H9 (cell line): Measurements from ENCODE around the gene CNGB1. TPM values are rescaled to one million over a fixed set of nuclear protein-coding genes. Genes with fewer than 3 reads are reported as not detected.

Experiments
- DNase-seq: peaks from one replicate; pipeline ENCODE4 v3.0.0-alpha.2; 2017
- H2AFZ ChIP-seq: one replicate; pipeline ENCODE4 v1.6.1; 2013; ENCODE audit warnings: mild to moderate bottlenecking, low read length, control low read depth, moderate library complexity
- H2AK5ac ChIP-seq: 2 replicates; pipeline ENCODE4 v1.6.1; 2013; ENCODE audit warnings: low read length, control low read depth, mixed read lengths; ENCODE audit not compliant: insufficient read length
- H2BK120ac ChIP-seq: one replicate; pipeline ENCODE4 v1.6.1; 2013; ENCODE audit warnings: low read depth, mild to moderate bottlenecking, low read length, control low read depth, inconsistent platforms; ENCODE audit not compliant: poor library complexity, severe bottlenecking
- H2BK12ac ChIP-seq: 2 replicates; pipeline ENCODE4 v1.6.1; 2013; ENCODE audit warnings: low read length, control low read depth, mixed read lengths, low read depth; ENCODE audit not compliant: insufficient read length
- H2BK15ac ChIP-seq: 2 replicates; pipeline ENCODE4 v1.6.1; 2013; ENCODE audit warnings: low read depth, low read length, control low read depth
- H2BK20ac ChIP-seq: one replicate; pipeline ENCODE4 v1.6.1; 2013; ENCODE audit warnings: low read depth, mild to moderate bottlenecking, low read length, control low read depth, inconsistent platforms; ENCODE audit not compliant: poor library complexity, severe bottlenecking
- H2BK5ac ChIP-seq: 2 replicates; pipeline ENCODE4 v1.6.1; 2013; ENCODE audit warnings: low read length, control low read depth, mixed read lengths; ENCODE audit not compliant: insufficient read length
- H3K14ac ChIP-seq: 2 replicates; pipeline ENCODE4 v1.6.1; 2013; ENCODE audit warnings: low read length, control low read depth; ENCODE audit not compliant: insufficient read depth
- H3K18ac ChIP-seq: 2 replicates; pipeline ENCODE4 v1.6.1; 2013; ENCODE audit warnings: low read depth, mild to moderate bottlenecking, mixed read lengths, low read length, control low read depth; ENCODE audit not compliant: insufficient read length
- H3K23ac ChIP-seq: 2 replicates; pipeline ENCODE4 v1.6.1; 2013; ENCODE audit warnings: low read length, control low read depth, mixed read lengths, low read depth; ENCODE audit not compliant: insufficient read length
- H3K23me2 ChIP-seq: 2 replicates; pipeline ENCODE4 v1.6.1; 2013; ENCODE audit warnings: low read depth, mild to moderate bottlenecking, mixed read lengths, low read length, control low read depth; ENCODE audit not compliant: insufficient read length, poor library complexity, severe bottlenecking
- H3K27ac ChIP-seq: 2 replicates; pipeline ENCODE4 v1.5.1; 2013; ENCODE audit warnings: low read length, control low read depth, mixed read lengths, low read depth; ENCODE audit not compliant: insufficient read length
- H3K27me3 ChIP-seq: 2 replicates; pipeline ENCODE4 v1.6.1; 2013; ENCODE audit warnings: low read length, control low read depth, inconsistent platforms; ENCODE audit not compliant: insufficient read depth
- H3K4ac ChIP-seq: 2 replicates; pipeline ENCODE4 v1.6.1; 2013; ENCODE audit warnings: low read depth, mild to moderate bottlenecking, control low read depth, inconsistent platforms, low read length, moderate library complexity
- H3K4me1 ChIP-seq: 2 replicates; pipeline ENCODE4 v1.6.1; 2013; ENCODE audit warnings: low read length, control low read depth, inconsistent platforms; ENCODE audit not compliant: insufficient read depth
- H3K4me2 ChIP-seq: 2 replicates; pipeline ENCODE4 v1.6.1; 2013; ENCODE audit warnings: low read length, control low read depth, mixed read lengths; ENCODE audit not compliant: insufficient read length, insufficient read depth
- H3K56ac ChIP-seq: 2 replicates; pipeline ENCODE4 v1.6.1; 2013; ENCODE audit warnings: low read depth, mild to moderate bottlenecking, mixed read lengths, low read length, control low read depth; ENCODE audit not compliant: insufficient read length
- H3K79me1 ChIP-seq: 2 replicates; pipeline ENCODE4 v1.6.1; 2013; ENCODE audit warnings: low read depth, mild to moderate bottlenecking, moderate library complexity, low read length, control low read depth, inconsistent platforms; ENCODE audit not compliant: insufficient read depth, poor library complexity, severe bottlenecking
- H3K79me2 ChIP-seq: 2 replicates; pipeline ENCODE4 v1.6.1; 2013; ENCODE audit warnings: low read length, control low read depth, inconsistent platforms; ENCODE audit not compliant: insufficient read depth
- H3K9ac ChIP-seq: 2 replicates; pipeline ENCODE4 v1.6.1; 2013; ENCODE audit warnings: low read length, control low read depth, mixed read lengths; ENCODE audit not compliant: insufficient read length; ENCODE audit errors: extremely low read depth
- H3K9me3 ChIP-seq: one replicate; pipeline ENCODE4 v1.6.1; 2013; ENCODE audit warnings: low read depth, low read length, inconsistent platforms; ENCODE audit not compliant: control insufficient read depth
- H3T11ph ChIP-seq: one replicate; pipeline ENCODE4 v1.6.1; 2013; ENCODE audit warnings: mild to moderate bottlenecking, low read length, control low read depth, inconsistent platforms
- H4K20me1 ChIP-seq: one replicate; pipeline ENCODE4 v1.6.1; 2013; ENCODE audit not compliant: control insufficient read depth, insufficient read length, insufficient read depth
- H4K5ac ChIP-seq: 2 replicates; pipeline ENCODE4 v1.6.1; 2013; ENCODE audit warnings: low read depth, mild to moderate bottlenecking, mixed read lengths, low read length, control low read depth; ENCODE audit not compliant: insufficient read length
- H4K8ac ChIP-seq: replicated peaks from 2 replicates; pipeline ENCODE4 v1.6.1; 2013; ENCODE audit warnings: low read length, control low read depth, mixed read lengths, low read depth; ENCODE audit not compliant: insufficient read length
- H4K91ac ChIP-seq: 2 replicates; pipeline ENCODE4 v1.6.1; 2013; ENCODE audit warnings: low read depth, mild to moderate bottlenecking, moderate library complexity, mixed read lengths, low read length, control low read depth; ENCODE audit not compliant: insufficient read length
- H3K27ac Mint-ChIP-seq, 3 experiments: 2 replicates in 2 of 3; 3 replicates in 1 of 3; pipeline ENCODE4 v1.8.0; 2020 to 2021; ENCODE audit warnings: mixed read lengths in 3 of 3, mild to moderate bottlenecking in 1 of 3, moderate library complexity in 1 of 3
- H3K27me3 Mint-ChIP-seq: 2 replicates; pipeline ENCODE4 v1.8.0; 2021; ENCODE audit warnings: low read depth, mild to moderate bottlenecking, moderate library complexity, mixed read lengths
- H3K36me3 Mint-ChIP-seq, 3 experiments: 2 replicates in 2 of 3; 3 replicates in 1 of 3; pipeline ENCODE4 v1.8.0; 2020 to 2021; ENCODE audit warnings: low read depth in 3 of 3, mixed read lengths in 3 of 3; ENCODE audit not compliant: insufficient read depth in 1 of 3
- H3K4me1 Mint-ChIP-seq, 2 experiments: 2 replicates each; pipeline ENCODE4 v1.8.0; 2020; ENCODE audit warnings: mixed read lengths in 2 of 2
- H3K4me3 Mint-ChIP-seq, 2 experiments: 2 replicates in 1 of 2; 3 replicates in 1 of 2; pipeline ENCODE4 v1.8.0; 2020 to 2021; ENCODE audit warnings: mild to moderate bottlenecking in 2 of 2, mixed read lengths in 2 of 2, moderate library complexity in 1 of 2
- H3K9me3 Mint-ChIP-seq, 2 experiments: 2 replicates in 1 of 2; 3 replicates in 1 of 2; pipeline ENCODE4 v1.8.0; 2020; ENCODE audit warnings: mild to moderate bottlenecking in 2 of 2, mixed read lengths in 2 of 2, moderate library complexity in 1 of 2
- CTCF ChIP-seq: fragments of 200-600 bp; sonication (generic); conservative IDR thresholded peaks from 3 replicates; pipeline ENCODE4 v1.8.0; 2021; ENCODE audit warnings: antibody characterized with exemption, mild to moderate bottlenecking
- WGBS: extraction: QIAGEN DNeasy Blood & Tissue Kit; methylation state at CpG from one replicate; pipeline ENCODE4 v1.1.7; 2013; ENCODE audit warnings: missing lambda C conversion rate, low lambda C conversion rate, mixed read lengths; ENCODE audit not compliant: insufficient read length; ENCODE audit errors: extremely low coverage; 5-methylcytosine and 5-hydroxymethylcytosine counted together
- total RNA-seq: library from RNA; stranded (reverse); gene quantifications from 2 replicates; pipeline ENCODE4 v1.2.1, GENCODE V29; 2021

The CNGB1 gene
- total RNA-seq, 1 experiment from 2014 or later = not detected

- Mint-ChIP-seq H3K36me3 (no peaks in the 10 kb centered on the region), H3K27ac (no peak overlapping the region), H3K4me3 (no peak overlapping the region), H3K9me3 (no peaks in the 10 kb centered on the region), H3K27me3 (peaks cover under 1% of the 10 kb centered on the region; the same call in 1 of the 2 replicates), H3K4me1 (peaks cover 18 to 21% of the 10 kb centered on the region in 2 experiments)
- TF ChIP-seq CTCF = no peak
- H3K23ac ChIP-seq = no peak overlapping the region
- H3K9me3 ChIP-seq = no peaks in the 10 kb centered on the region
- no peak overlapping the region for H4K91ac ChIP-seq
- H3K4me1 ChIP-seq = peaks cover 5% of the 10 kb centered on the region; the same call in 1 of the 2 replicates
- H3K14ac ChIP-seq = no peak overlapping the region
- no peak for DNase-seq
- H3K56ac ChIP-seq = no peak overlapping the region
- H3T11ph ChIP-seq = no peak overlapping the region
- no peaks in the 10 kb centered on the region for H3K23me2 ChIP-seq
- no CpG with 5 or more reads among the region's 6 CpGs for WGBS
- no peak overlapping the region for H2BK12ac ChIP-seq
- no peak overlapping the region for H3K18ac ChIP-seq
- H3K4me2 ChIP-seq = no peak overlapping the region
- H2BK15ac ChIP-seq = no peak overlapping the region
- no peak overlapping the region for H3K4ac ChIP-seq
- no peaks in the 10 kb centered on the region for H3K79me1 ChIP-seq
- H3K27ac ChIP-seq = no peak overlapping the region
- no peak overlapping the region for H2BK20ac ChIP-seq
- H2BK120ac ChIP-seq = no peak overlapping the region
- no peak overlapping the region for H2AK5ac ChIP-seq
- no peaks in the 10 kb centered on the region for H3K27me3 ChIP-seq
- no peak overlapping the region for H4K5ac ChIP-seq
- no peaks in the 10 kb centered on the region for H3K79me2 ChIP-seq
- H4K20me1 ChIP-seq = no peaks in the 10 kb centered on the region
- no peak overlapping the region for H2AFZ ChIP-seq
- no peak overlapping the region for H3K9ac ChIP-seq
- H2BK5ac ChIP-seq = no peak overlapping the region
- H4K8ac ChIP-seq = no peak overlapping the region
Observed at GRCh38 chr16:57910696-57911095, 60.2 kb downstream of the CNGB1 start.
